Activated T-helper 1 cell treated with anti-CD3 and anti-CD28 coated beads, Interleukin-12 subunit alpha, Interleukin-12 subunit beta, Interleukin-2, Interleukin-4 antibody, amounts not matched to agents 30 ng/mL and 10 ng/mL and 1 ng/mL, durations not matched to agents 14 hours and 24 hours and 36 hours (primary cell): Measurements from ENCODE around the gene TTLL11. TPM values are rescaled to one million over a fixed set of nuclear protein-coding genes. Genes with fewer than 3 reads are reported as not detected.
"Not testable (repeated sequence)": the region's sequence is repeated elsewhere in the genome, so short reads cannot be mapped to it uniquely, and the experiment has no call there.

Experiments
- DNase-seq: peaks from one replicate; pipeline ENCODE4 v3.0.0; 2021; ENCODE audit warnings: low spot score
- H3K27ac Mint-ChIP-seq: one replicate; pipeline ENCODE4 v1.8.0; 2021; ENCODE audit warnings: mild to moderate bottlenecking, mixed read lengths
- H3K27me3 Mint-ChIP-seq: one replicate; pipeline ENCODE4 v1.8.0; 2022; ENCODE audit warnings: mild to moderate bottlenecking, moderate library complexity, mixed read lengths; ENCODE audit not compliant: insufficient read depth
- H3K36me3 Mint-ChIP-seq: one replicate; pipeline ENCODE4 v1.8.0; 2021; ENCODE audit warnings: low read depth, mixed read lengths
- H3K4me1 Mint-ChIP-seq: one replicate; pipeline ENCODE4 v1.8.0; 2021; ENCODE audit warnings: low read depth, mixed read lengths
- H3K4me3 Mint-ChIP-seq: one replicate; pipeline ENCODE4 v1.8.0; 2021; ENCODE audit warnings: mild to moderate bottlenecking, moderate library complexity, mixed read lengths
- H3K9me3 Mint-ChIP-seq: one replicate; pipeline ENCODE4 v1.8.0; 2021; ENCODE audit warnings: mixed read lengths
- intact Hi-C: fragments of 100-400 bp; cut with micrococcal nuclease; formaldehyde crosslinking; loops from one replicate; pipeline ENCODE4 v1.15.1; 2024
- total RNA-seq: library from RNA; stranded (reverse); gene quantifications from 2 replicates; pipeline ENCODE4 v1.2.3, GENCODE V29; 2022

Gene TTLL11
- total RNA-seq, 1 donor from 2014 or later = 3.0 TPM

GRCh38 chr9:121910491-121911040, 182.5 kb downstream of the TTLL11 start:
- Mint-ChIP-seq H3K27me3 (peaks cover 12% of the 10 kb centered on the region), H3K27ac (no peak overlapping the region), H3K36me3 (no peaks in the 10 kb centered on the region), H3K4me1 (no peaks in the 10 kb centered on the region), H3K9me3 (no peaks in the 10 kb centered on the region), H3K4me3 (no peak overlapping the region)
- intact Hi-C loops = no loop called here
- no peak for DNase-seq

- no peak overlapping the region for H3K4me3 Mint-ChIP-seq
- intact Hi-C loops = no loop called here
- no peaks in the 10 kb centered on the region for H3K36me3 Mint-ChIP-seq
- no peaks in the 10 kb centered on the region for H3K4me1 Mint-ChIP-seq
- DNase-seq = no peak
- no peaks in the 10 kb centered on the region for H3K9me3 Mint-ChIP-seq
- no peak overlapping the region for H3K27ac Mint-ChIP-seq
- H3K27me3 Mint-ChIP-seq = peaks cover 14% of the 10 kb centered on the region
Measured at GRCh38 chr9:121909111-121909510, 184.0 kb downstream of the TTLL11 start.

GRCh38 chr9:121906074-121906870, 186.8 kb downstream of the TTLL11 start:
- H3K9me3 Mint-ChIP-seq = no peaks in the 10 kb centered on the region
- H3K36me3 Mint-ChIP-seq = no peaks in the 10 kb centered on the region
- H3K27me3 Mint-ChIP-seq = peaks cover 13% of the 10 kb centered on the region
- DNase-seq = no peak
- no peak overlapping the region for H3K4me3 Mint-ChIP-seq
- no peak overlapping the region for H3K27ac Mint-ChIP-seq
- no peaks in the 10 kb centered on the region for H3K4me1 Mint-ChIP-seq
- intact Hi-C loops = no loop called here

GRCh38 chr9:121902461-121903135, 190.5 kb downstream of the TTLL11 start:
- Mint-ChIP-seq H3K36me3 (no peaks in the 10 kb centered on the region), H3K27ac (no peak overlapping the region), H3K9me3 (peaks cover 6% of the 10 kb centered on the region), H3K4me3 (no peak overlapping the region), H3K4me1 (no peaks in the 10 kb centered on the region), H3K27me3 (peaks cover 10% of the 10 kb centered on the region)
- DNase-seq = no peak
- intact Hi-C loops = no loop called here

- intact Hi-C loops = no loop called here
- H3K27me3 Mint-ChIP-seq = peaks cover 10% of the 10 kb centered on the region
- H3K9me3 Mint-ChIP-seq = peaks cover 6% of the 10 kb centered on the region
- H3K4me1 Mint-ChIP-seq = no peaks in the 10 kb centered on the region
- H3K36me3 Mint-ChIP-seq = no peaks in the 10 kb centered on the region
- H3K4me3 Mint-ChIP-seq = no peak overlapping the region
- DNase-seq = no peak
- no peak overlapping the region for H3K27ac Mint-ChIP-seq
Measured at GRCh38 chr9:121901616-121902015, 191.5 kb downstream of the TTLL11 start.

GRCh38 chr9:121900163-121900562, 192.9 kb downstream of the TTLL11 start:
- peaks cover 8% of the 10 kb centered on the region for H3K27me3 Mint-ChIP-seq
- peaks cover 6% of the 10 kb centered on the region for H3K9me3 Mint-ChIP-seq
- H3K36me3 Mint-ChIP-seq = no peaks in the 10 kb centered on the region
- no peaks in the 10 kb centered on the region for H3K4me1 Mint-ChIP-seq
- DNase-seq = no peak
- no peak overlapping the region for H3K27ac Mint-ChIP-seq
- no peak overlapping the region for H3K4me3 Mint-ChIP-seq
- intact Hi-C loops = no loop called here

GRCh38 chr9:121898856-121899255, 194.3 kb downstream of the TTLL11 start:
- H3K36me3 Mint-ChIP-seq = no peaks in the 10 kb centered on the region
- H3K27ac Mint-ChIP-seq = no peak overlapping the region
- DNase-seq = no peak
- H3K27me3 Mint-ChIP-seq = peaks cover 6% of the 10 kb centered on the region
- H3K4me1 Mint-ChIP-seq = no peaks in the 10 kb centered on the region
- intact Hi-C loops = no loop called here
- no peak overlapping the region for H3K4me3 Mint-ChIP-seq
- H3K9me3 Mint-ChIP-seq = peaks cover 6% of the 10 kb centered on the region

- peaks cover 4% of the 10 kb centered on the region for H3K27me3 Mint-ChIP-seq
- intact Hi-C loops = no loop called here
- H3K9me3 Mint-ChIP-seq = peaks cover 6% of the 10 kb centered on the region
- DNase-seq = no peak
- no peaks in the 10 kb centered on the region for H3K36me3 Mint-ChIP-seq
- no peak overlapping the region for H3K27ac Mint-ChIP-seq
- no peaks in the 10 kb centered on the region for H3K4me1 Mint-ChIP-seq
- H3K4me3 Mint-ChIP-seq = no peak overlapping the region
Measured at GRCh38 chr9:121897140-121897539, 196.0 kb downstream of the TTLL11 start.

- no peak overlapping the region for H3K27ac Mint-ChIP-seq
- intact Hi-C loops = no loop called here
- no peak for DNase-seq
- H3K9me3 Mint-ChIP-seq = peaks cover 6% of the 10 kb centered on the region
- no peaks in the 10 kb centered on the region for H3K36me3 Mint-ChIP-seq
- peaks cover 5% of the 10 kb centered on the region for H3K27me3 Mint-ChIP-seq
- no peaks in the 10 kb centered on the region for H3K4me1 Mint-ChIP-seq
- no peak overlapping the region for H3K4me3 Mint-ChIP-seq
Measured at GRCh38 chr9:121896545-121896943, 196.6 kb downstream of the TTLL11 start.

- H3K36me3 Mint-ChIP-seq = no peaks in the 10 kb centered on the region
- DNase-seq = no peak
- peaks cover 5% of the 10 kb centered on the region for H3K27me3 Mint-ChIP-seq
- no peak overlapping the region for H3K4me3 Mint-ChIP-seq
- H3K9me3 Mint-ChIP-seq = peaks cover 6% of the 10 kb centered on the region
- intact Hi-C loops = no loop called here
- no peaks in the 10 kb centered on the region for H3K4me1 Mint-ChIP-seq
- H3K27ac Mint-ChIP-seq = no peak overlapping the region
Measured at GRCh38 chr9:121895818-121896544, 197.1 kb downstream of the TTLL11 start.

GRCh38 chr9:121895358-121895757, 197.8 kb downstream of the TTLL11 start:
- DNase-seq = no peak
- intact Hi-C loops = no loop called here
- Mint-ChIP-seq H3K36me3 (no peaks in the 10 kb centered on the region), H3K27me3 (peaks cover 5% of the 10 kb centered on the region), H3K9me3 (peaks cover 3% of the 10 kb centered on the region), H3K4me1 (no peaks in the 10 kb centered on the region), H3K27ac (no peak overlapping the region), H3K4me3 (no peak overlapping the region)

GRCh38 chr9:121894380-121894779, 198.7 kb downstream of the TTLL11 start:
- H3K9me3 Mint-ChIP-seq, H3K4me1 Mint-ChIP-seq, H3K27ac Mint-ChIP-seq, H3K36me3 Mint-ChIP-seq, DNase-seq, intact Hi-C loops, H3K4me3 Mint-ChIP-seq, H3K27me3 Mint-ChIP-seq: not testable (repeated sequence)

GRCh38 chr9:121893786-121894185, 199.3 kb downstream of the TTLL11 start:
- DNase-seq = no peak
- Mint-ChIP-seq H3K27ac (no peak overlapping the region), H3K27me3 (peaks cover 8% of the 10 kb centered on the region), H3K36me3 (no peaks in the 10 kb centered on the region), H3K9me3 (no peaks in the 10 kb centered on the region), H3K4me1 (no peaks in the 10 kb centered on the region), H3K4me3 (no peak overlapping the region)
- intact Hi-C loops = no loop called here
